ENCODE data around the gene ROBO2.

The ROBO2 gene, protein sequence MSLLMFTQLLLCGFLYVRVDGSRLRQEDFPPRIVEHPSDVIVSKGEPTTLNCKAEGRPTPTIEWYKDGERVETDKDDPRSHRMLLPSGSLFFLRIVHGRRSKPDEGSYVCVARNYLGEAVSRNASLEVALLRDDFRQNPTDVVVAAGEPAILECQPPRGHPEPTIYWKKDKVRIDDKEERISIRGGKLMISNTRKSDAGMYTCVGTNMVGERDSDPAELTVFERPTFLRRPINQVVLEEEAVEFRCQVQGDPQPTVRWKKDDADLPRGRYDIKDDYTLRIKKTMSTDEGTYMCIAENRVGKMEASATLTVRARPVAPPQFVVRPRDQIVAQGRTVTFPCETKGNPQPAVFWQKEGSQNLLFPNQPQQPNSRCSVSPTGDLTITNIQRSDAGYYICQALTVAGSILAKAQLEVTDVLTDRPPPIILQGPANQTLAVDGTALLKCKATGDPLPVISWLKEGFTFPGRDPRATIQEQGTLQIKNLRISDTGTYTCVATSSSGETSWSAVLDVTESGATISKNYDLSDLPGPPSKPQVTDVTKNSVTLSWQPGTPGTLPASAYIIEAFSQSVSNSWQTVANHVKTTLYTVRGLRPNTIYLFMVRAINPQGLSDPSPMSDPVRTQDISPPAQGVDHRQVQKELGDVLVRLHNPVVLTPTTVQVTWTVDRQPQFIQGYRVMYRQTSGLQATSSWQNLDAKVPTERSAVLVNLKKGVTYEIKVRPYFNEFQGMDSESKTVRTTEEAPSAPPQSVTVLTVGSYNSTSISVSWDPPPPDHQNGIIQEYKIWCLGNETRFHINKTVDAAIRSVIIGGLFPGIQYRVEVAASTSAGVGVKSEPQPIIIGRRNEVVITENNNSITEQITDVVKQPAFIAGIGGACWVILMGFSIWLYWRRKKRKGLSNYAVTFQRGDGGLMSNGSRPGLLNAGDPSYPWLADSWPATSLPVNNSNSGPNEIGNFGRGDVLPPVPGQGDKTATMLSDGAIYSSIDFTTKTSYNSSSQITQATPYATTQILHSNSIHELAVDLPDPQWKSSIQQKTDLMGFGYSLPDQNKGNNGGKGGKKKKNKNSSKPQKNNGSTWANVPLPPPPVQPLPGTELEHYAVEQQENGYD (N-terminal part only)

DNA sequence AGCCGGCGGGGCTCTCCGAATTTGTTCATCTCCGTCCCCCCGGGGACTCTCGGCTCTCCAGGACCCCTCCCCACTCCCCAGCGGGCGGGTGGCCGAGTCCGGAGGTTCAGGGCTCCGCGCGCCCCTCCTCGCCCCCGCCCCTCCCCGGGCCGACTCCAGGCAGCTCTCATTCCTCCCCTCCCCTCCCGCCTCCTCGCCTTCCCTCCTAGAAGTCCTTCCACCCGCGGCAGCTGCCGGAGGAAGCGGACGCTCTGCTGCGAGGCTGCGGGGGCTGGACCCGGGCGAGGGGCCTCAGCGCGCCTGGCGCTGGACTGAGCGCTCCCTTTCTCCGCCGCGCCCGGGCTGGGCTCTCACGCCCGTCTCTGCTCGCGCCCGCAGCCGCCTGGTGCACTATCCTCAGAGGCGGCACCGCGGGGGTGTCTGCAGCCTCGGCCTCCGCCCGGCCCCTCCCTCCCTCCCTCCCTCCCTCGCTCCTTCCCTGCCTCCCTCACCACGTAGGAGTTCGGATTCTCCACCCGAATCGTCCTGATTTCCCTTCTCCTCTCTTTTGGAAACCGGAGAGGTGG, at the start of gene ROBO2:
TSS of gene ROBO2 (plus strand) at position 494 of the 566 bp plus-strand sequence. CDS start 687 bp downstream, outside the sequence.
- DNase-seq (ENCODE audit: low read depth), result no peak

DNA sequence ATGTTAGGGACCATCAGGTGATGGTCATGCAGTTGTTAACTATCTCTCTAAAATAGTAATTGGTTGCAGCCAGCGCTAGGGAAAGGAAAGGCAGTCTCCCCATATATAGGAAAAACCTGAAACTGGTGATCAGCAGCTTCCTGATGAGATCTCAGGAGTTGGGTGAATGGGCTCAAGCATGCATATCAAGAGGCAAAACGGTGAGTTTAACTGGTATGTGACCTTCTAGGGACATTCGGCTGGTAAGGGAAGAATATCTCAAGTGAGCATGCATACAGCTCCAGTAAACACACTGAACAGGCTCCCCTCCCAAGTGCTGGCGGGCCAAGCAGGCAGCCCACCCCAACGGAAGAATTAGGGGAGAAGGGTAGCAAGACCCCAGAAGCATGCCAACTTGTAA, 49.3 kb upstream of the ROBO2 start:
- DNase-seq (ENCODE audit: low read depth), result no peak

DNA sequence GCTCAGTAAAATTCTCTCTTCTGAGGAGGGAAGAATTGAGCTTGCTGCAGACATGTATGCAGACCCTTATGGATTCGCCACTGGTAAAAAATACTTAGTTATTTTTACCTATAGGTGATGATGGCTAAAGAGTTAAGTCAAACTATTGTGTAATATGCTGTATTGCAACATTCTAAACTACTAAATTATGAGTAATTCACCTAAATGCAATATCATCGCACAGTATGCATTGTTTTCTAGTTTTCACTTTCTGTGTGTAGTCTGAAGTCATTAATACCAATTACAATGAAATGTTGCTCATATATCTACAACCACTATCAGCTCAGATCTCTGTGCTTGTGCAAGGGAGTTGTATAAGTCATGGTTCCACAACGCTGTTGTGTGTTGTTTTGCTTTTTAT, 48.7 kb upstream of the ROBO2 start:
- no peak for DNase-seq (ENCODE audit: low read depth)

DNA sequence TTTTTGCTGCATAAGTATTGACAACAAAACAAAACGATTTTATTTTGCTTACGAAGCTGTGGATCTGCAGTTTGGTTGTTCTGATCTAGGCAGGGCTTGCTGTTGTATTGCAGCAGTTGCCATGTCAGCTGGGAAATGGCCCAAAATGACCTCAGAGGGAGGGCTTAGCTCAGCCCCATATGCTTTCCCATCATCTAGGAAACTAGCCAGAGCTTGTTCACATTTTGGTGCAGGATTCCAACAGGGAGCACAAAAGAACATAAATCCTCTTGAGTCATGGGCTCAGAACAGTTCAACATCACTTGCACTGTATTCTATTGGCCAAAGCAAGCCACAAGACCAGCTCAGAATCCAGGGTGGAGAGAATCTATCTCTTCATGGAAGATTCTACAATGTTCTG, 42.2 kb upstream of the ROBO2 start:
- DNase-seq (ENCODE audit: low read depth), result no peak

DNA sequence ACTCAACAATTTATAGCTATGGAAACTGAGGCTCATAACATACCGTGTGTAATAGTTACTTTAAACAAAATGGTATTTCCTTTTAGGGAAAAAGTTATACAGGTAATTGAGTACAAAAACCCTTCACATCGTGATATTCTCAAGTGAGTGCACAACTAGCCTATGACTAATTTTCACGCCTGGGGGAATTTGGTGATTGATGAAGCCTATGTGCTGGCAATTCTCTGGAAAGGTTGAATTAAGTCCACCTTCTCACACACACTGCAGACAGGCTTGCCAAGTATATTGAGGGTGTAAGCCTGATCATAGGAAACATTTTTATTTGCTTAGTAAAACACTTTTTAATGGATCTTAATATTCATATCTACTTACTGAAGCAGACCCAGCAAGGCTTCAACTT, 41.3 kb upstream of the ROBO2 start:
- DNase-seq (ENCODE audit: low read depth), result no peak

DNA sequence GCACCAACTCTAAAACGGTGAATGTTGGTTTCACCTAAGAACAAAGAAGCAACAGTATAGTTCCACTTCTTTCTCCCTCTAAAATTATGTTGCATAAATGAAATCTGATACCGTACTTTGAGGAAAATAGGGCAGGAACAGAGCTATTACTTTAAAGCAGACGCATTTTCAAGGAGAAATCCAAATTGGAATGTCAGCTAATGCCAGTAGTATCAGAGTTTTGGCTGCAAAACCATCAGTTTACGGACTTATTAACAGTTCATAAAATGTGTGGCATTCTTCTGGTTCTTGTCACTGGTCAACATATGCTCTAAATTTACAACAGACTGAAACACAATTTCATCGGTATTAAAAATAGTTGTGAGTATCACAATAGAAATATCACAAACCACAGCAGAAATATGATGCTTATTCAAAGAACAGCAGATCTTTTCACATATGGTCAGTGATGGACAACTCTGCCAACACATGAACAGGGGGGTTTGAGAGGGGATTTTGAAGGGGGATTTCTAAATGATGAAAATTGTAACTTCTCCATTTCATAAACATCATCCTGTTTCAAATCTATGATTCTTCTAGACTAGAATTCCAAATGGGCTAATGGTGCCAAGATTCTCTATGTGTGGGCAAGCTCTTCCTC, 38.7 kb upstream of the ROBO2 start:
- no peak for DNase-seq (ENCODE audit: low read depth)

DNA sequence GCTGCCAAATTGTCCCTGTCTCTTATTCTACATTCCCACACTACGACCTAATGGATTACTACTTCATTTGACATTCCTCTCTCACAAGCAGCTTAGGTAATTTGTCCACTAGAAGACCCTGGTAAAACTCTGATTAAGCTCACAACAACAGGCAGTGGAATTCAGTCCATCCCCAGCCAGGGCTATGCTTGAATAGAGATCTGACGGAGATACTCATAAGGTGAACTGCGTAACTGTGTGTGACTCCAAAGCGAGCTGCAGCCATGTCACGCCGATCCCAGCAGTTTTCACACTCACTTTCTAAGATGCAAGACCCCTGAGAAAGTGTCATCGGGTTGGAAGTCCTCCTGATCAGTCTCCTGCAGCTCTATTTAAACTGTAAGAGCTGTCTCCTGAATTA, 25.7 kb upstream of the ROBO2 start:
- DNase-seq (ENCODE audit: low read depth), result no peak

DNA sequence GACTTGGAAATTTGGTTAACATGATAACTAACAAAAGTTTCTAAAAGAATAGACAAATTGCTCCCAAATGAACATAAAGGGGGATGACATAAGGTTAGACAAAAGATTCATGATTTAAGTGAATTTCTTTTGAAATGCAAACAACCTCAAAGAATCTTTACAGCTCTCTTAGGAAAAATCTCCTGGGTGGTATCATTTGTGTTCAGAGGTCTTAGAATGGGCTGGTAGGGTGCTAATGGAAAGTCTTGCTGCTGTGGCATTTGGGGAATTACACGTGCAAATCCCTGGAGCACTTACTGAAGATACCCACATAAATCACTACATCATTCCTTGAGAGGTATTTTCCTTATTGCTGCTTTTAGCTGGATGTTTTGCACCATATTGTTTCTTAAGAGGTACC, 14.4 kb upstream of the ROBO2 start:
- no peak for DNase-seq (ENCODE audit: low read depth)

DNA sequence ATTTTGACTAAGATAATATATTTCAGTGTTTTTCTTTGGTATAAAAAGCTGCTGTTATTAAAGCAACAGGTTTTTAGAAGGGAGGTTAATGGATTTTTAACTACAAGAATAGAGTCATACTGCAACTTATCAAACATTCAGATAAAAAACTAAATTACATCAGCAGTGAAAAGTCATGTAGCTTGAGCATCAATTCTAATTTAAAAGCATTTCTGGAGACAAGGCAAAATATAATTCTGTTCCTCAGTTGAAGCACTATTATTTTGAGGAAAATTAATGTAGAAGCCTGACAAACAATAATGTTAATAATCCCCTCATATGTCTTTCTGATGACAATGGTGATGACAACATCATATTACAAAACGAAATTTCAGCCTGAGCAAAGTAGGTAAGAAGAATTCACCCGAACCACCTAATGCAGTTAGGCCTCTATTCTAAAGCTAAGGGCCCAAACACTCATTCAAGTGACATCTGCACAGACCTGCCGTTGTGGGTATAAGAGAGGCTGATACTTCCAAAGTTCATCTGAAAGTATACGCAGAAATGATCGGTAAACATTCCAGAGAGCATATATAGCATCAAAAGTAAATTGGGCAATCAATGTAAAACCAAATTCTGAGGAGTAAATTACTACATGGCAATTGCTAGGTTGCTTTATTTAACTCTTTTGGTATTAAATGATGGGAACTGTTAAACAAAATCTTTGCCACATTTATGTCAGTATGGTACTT, 12.8 kb upstream of the ROBO2 start:
- DNase-seq (ENCODE audit: low read depth), result no peak

DNA sequence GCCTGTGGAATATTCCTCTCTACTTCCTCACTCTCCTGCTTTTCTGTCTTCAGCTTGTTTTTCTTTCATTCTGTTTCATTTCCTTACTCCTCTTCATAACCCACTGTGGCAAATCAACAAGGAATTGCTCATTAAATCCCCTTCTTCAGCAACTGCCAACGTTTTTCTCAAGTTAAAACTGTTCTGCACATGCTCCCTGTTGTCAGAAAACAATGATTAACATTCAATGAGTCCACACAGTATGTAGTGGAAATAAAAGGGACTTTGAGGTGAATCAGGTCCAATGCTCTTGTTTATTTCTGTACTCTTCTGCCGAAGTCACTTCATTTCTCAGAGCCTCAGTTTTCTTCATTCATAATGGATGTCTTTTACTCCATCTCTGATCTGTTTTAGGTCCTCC, 11.9 kb upstream of the ROBO2 start:
- DNase-seq (ENCODE audit: low read depth), result no peak

DNA sequence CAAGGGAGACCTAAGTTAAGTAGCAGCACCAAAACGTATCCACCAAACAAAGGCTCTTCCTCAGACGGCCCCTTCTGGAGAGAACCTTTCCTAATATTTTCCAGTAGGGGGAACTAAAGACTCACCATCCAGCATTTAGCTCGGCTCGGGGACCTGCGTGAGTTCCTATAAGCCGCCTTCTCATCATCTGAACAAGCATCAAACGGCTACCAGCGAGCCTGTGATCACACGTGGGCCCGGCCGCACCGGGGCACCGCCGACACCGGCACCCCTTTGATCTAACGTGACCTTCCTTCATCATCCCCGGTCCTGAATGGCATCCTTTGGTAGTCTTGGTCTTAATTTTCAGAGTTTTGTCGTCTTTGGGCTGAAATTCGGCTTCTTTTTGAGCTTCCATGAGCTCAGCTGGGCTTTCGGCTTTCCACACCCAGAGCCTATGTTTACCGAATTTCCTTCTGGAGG, 1.4 kb upstream of the ROBO2 start:
- DNase-seq (ENCODE audit: low read depth), result no peak

DNA sequence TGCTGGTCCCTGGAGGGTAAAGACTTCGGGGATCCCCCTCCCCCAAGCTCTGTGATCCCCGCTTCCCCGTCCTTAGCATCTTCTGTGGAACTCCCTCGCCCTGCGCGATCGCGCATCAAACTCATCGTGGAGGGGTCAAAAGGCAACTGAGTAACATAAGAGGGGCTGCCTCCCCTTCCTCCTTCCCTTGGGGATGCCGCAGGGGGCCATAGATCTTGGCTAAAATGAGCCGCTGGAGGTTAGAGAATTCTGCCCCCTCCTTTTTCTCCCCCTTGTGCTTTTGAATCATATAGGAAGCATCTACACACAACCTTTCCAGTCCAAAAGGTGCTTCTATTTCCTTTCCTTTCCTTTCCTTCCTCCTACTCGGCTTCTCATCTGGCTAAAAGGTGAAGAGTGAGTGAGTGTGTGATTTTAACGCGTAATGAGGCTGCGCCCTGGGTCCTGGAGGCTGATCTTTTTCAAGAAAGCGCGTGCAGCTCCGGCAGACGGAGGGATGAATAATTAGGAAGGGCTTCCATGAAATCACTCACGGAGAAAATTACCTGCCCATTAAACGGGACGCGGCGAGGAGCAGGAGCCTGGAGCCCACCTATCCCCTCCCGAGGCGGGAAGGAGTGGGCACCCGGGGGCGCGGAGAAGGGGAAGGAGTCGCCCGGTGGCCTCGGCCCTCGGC, 831 bp upstream of the ROBO2 start:
- no peak for DNase-seq (ENCODE audit: low read depth)

DNA sequence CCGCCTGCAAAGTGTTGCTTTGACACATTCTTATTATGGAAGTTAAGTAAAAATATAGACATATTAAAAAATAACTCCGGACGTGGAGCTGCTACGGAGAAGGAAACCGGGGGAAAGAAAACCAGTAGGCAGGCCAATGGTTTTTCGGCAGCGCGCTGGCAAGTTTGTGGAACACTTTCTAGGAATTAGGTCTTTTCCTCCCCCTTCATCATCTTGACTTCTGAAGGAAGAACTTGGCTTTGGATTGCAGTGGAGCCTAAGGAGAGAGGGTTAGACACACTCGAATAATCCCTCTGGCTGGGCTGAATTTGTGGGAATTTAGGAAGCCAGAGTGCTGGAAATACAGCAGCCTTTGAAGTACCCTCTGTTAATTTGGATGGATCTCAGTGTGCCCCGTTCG, 317 bp downstream of the ROBO2 start:
- DNase-seq (ENCODE audit: low read depth), result no peak

DNA sequence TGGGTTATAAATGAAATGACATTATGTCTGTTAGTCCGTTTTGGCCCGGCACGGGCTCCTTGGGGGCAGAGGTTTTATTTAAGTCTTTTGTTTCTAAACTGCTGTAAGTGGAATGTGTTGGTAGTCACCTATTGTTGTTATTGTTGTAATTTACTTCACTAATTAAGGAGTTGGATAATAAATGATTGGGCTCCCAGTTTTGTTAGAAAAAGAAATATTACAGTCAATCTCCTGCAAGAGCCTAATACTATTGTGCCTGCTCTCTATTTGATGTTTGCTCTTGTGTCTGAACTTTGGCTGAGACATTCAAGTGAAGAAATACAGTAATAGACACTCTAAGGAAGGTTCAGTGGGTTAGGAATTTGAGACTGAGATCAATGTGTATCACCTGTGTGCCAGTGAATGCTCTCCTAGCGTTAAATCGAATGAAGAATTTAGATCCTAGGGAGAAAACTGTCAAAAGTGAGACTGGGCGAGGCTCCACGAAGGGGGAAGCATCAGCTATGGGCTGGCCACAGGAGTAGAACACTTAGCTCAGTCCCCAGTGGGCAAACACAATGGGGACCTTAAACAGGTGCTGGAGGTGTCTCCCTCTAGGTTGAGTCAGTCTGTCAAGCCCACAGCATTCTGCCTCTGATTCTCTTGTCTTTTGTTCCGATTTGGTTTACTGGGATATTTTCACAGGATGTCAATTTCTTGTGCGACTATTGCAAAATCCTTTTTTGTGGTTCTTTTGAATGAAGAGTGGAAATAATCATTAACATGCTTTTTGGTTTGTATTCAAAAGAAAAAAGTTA, 1.2 kb downstream of the ROBO2 start:
- DNase-seq (ENCODE audit: low read depth), result no peak

DNA sequence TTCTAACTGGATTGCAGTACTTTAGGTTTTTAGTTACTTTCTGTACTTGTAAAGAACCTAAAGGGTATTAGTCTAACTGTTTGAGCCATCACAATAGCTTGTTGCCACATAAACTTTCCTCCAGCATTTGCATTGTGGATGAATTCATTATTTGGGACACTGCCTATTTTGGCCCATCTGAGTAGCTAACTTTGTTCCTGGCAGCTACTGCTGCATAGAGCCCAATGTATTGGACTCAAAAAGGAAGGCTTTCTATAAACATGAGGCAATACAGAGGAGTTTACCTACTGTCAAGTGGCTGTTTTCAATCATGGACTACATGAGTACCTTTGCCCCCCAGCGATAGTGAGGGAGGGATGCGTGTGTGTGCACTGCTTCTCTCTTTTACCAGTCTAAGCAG, 1.9 kb downstream of the ROBO2 start:
- no peak for DNase-seq (ENCODE audit: low read depth)

DNA sequence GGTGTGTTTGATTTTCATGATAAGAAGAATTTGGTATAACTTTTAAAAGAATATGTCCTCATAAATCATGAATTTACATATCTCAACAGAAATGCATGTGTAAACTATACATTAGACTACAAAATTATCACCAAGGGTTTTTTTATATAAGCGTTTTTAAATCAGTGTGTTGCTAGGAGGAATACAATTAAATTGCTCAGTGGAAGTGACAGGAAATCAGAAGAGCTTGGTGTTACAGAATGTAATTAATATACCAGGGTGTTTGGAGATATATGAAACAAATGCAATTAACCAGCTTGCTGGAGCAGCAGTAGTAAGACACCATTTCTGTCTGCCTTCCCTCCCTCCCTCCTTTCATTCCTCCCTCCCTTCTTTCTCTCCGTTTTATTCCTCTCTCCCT, 2.4 kb downstream of the ROBO2 start:
- DNase-seq (ENCODE audit: low read depth), result no peak

DNA sequence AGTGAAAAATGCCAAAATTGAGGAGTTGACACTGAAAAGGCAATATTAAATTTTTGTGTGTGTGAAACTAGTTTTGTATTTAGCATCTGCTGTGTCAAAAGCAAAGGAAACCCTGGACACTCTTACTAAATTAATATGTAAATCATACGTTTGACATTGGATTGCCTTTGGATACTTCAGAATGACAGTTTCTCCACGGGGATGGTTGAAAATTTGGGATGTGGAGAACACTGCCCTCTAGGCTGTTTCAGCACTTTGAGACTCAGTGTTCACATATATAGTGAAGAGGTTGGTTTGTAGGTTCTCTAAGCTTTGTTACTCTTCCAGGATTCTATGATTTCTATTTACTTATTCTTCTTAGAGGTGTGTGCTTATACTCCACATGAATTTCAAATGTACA, 3.0 kb downstream of the ROBO2 start:
- DNase-seq (ENCODE audit: low read depth), result no peak

DNA sequence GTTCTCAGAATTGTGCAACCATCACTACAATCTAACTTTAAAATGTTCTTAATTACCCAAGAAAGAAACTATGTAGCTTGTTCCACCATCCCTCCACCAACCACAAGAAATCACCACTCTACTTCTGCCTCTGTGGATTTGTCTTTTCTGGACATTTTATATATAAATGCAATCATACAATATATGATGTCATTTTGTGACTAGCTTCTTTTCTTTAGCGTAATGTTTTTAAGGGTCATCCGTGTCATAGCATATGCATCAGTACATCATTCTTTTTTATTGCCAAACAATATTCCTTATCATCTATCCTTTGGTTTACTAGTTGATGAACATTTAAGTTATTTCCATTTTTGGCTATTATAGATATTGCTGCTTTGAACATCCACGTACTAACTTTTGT, 5.8 kb downstream of the ROBO2 start:
- no peak for DNase-seq (ENCODE audit: low read depth)

DNA sequence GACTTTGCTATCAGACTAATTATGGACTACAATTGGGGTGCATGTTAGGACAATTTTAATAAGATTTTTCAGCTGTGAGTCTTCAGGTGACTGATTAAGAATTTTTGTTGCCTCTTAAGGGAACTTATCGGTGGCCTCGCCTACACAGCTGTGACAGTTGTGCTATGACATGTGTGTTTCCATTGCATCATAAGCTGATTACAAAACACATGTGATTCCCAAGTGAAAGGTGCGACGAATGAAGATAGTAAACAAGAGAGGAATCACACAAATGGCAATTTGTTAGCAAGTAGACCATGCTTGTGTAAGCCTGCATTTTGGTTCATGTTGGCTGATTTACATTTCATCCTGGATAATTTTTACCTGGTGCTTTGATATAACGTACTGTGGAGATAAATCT, 8.3 kb downstream of the ROBO2 start:
- DNase-seq (ENCODE audit: low read depth), result no peak

DNA sequence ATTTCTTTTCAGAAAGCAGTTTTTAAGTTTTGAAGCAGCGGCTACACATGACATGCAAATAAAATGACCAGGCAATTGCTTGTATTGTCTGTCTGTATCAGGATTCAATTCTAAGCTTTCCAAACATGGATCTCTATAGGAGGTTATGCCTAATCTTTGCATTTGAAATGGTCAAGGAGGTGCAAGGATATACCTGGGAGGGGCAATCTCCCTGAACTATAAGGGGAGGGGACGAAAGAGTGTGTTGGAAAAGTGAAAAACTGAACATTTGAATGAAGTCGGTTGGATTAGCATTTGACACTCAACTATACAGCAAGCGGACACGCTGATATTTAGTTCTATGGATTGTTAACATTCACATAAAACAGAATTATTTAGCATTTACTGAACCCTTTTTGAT, 11.7 kb downstream of the ROBO2 start:
- no peak for DNase-seq (ENCODE audit: low read depth)

All from stimulated activated CD8-positive, alpha-beta memory T cell treated with anti-CD3 and anti-CD28 coated beads, Interleukin-12 subunit alpha, Interleukin-12 subunit beta, amount 100 ng/mL, for 4 hours (primary cell).